Spleen (tissue), 11 donors: ENCODE data around the gene PKHD1. TPM values are rescaled to one million over a fixed set of nuclear protein-coding genes. Genes with fewer than 3 reads are reported as not detected.

Experiments
- DNase-seq: peaks from one replicate; pipeline ENCODE4 v3.0.0-alpha.2; 2020
- H3K27ac ChIP-seq, 8 donors: fragments of 200-600 bp; sonication (generic) in 7 of 8; 1 replicate in 4 of 8; 2 replicates in 4 of 8; pipeline versions ENCODE4 v1.5.0 to v1.8.0; 2016 to 2021; ENCODE audit warnings: inconsistent platforms in 4 of 8, mild to moderate bottlenecking in 4 of 8, moderate library complexity in 1 of 8
- H3K27me3 ChIP-seq, 7 donors: fragments of 200-600 bp; sonication (generic) in 6 of 7; replicated peaks in 1 of 7; 1 replicate in 4 of 7; 2 replicates in 3 of 7; pipeline versions ENCODE4 v1.5.0 to v1.8.0; 2016 to 2021; ENCODE audit warnings: inconsistent platforms in 3 of 7, mild to moderate bottlenecking in 1 of 7
- H3K36me3 ChIP-seq, 6 donors: fragments of 200-600 bp; sonication (generic) in 5 of 6; 1 replicate in 4 of 6; 2 replicates in 2 of 6; pipeline versions ENCODE4 v1.5.0 to v1.8.0; 2016 to 2021; ENCODE audit warnings: inconsistent platforms in 2 of 6
- H3K4me1 ChIP-seq, 6 donors: fragments of 200-600 bp; sonication (generic) in 5 of 6; 1 replicate in 3 of 6; 2 replicates in 3 of 6; pipeline versions ENCODE4 v1.5.0 to v1.8.0; 2016 to 2021; ENCODE audit warnings: inconsistent platforms in 3 of 6
- H3K4me3 ChIP-seq, 8 donors: fragments of 200-600 bp; sonication (generic) in 7 of 8; 1 replicate in 4 of 8; 2 replicates in 4 of 8; pipeline versions ENCODE4 v1.5.0 to v1.8.0; 2016 to 2021; ENCODE audit warnings: inconsistent platforms in 4 of 8, mild to moderate bottlenecking in 4 of 8, moderate library complexity in 2 of 8
- H3K9me3 ChIP-seq, 8 donors: fragments of 200-600 bp; sonication (generic) in 7 of 8; 1 replicate in 4 of 8; 2 replicates in 4 of 8; pipeline versions ENCODE4 v1.5.0 to v1.8.0; 2016 to 2021; ENCODE audit warnings: inconsistent platforms in 4 of 8
- CTCF ChIP-seq, 11 experiments: fragments of 200-600 bp in 7 of 11; fragments of 450-650 bp in 4 of 11; sonication (generic) in 4 of 11; IDR thresholded peaks in 8 of 11; conservative IDR thresholded peaks in 3 of 11; 1 replicate in 7 of 11; 2 replicates in 4 of 11; pipeline versions ENCODE4 v1.4.0 to v1.8.0; 2016 to 2021; ENCODE audit warnings: antibody characterized with exemption in 11 of 11, inconsistent platforms in 4 of 11, mild to moderate bottlenecking in 1 of 11
- POLR2A ChIP-seq, 3 donors: fragments of 450-650 bp; IDR thresholded peaks; one replicate each; pipeline ENCODE4 v1.5.1; 2017; ENCODE audit warnings: antibody characterized with exemption in 3 of 3, mild to moderate bottlenecking in 1 of 3
- POLR2AphosphoS5 ChIP-seq, 3 donors: sonication (generic); formaldehyde crosslinking; IDR thresholded peaks; one replicate each; pipeline ENCODE4 v1.5.1; 2017; ENCODE audit warnings: antibody characterized with exemption in 3 of 3
- WGBS, 5 donors: extraction: QIAGEN DNeasy Blood & Tissue Kit in 3 of 5; methylation state at CpG; one replicate each; pipeline versions ENCODE4 v1.1.5 to v1.1.7; 2013 to 2018; 5-methylcytosine and 5-hydroxymethylcytosine counted together
- intact Hi-C: fragments of 100-400 bp; cut with DNase I; formaldehyde crosslinking; loops from one replicate; pipeline ENCODE4 v1.15.0; 2023; ENCODE audit warnings: low total_unique reads
- polyA plus RNA-seq, 3 donors: library from polyadenylated mRNA; stranded (reverse); fragments of 200-250 nt; gene quantifications; one replicate each; pipeline ENCODE4 v1.2.1, GENCODE V29; 2013
- total RNA-seq, 7 donors: library from RNA; depleted of rRNA in 3 of 7; stranded (reverse); fragments of >200 nt in 3 of 7; fragmentation: NEBNext Ultra II Directional in 4 of 7; extraction: Animal tissue kit (Norgen Biotek cat#: 25700) in 4 of 7; gene quantifications; one replicate each; pipeline versions ENCODE4 v1.1.0 to v1.2.1, GENCODE V29; 2016 to 2021
- donor health status: healthy with polysubstance abuse.
- donor health status: DM: no; HTN: no; CAD: no; lungs with moderate emphysema.
- donor health status: DM: no; HTN: no; CAD: no.
- donor health status: Bipolar disorder and iron deficiency.
- donor health status: healthy.
- donor health status: DM: no; HTN: no; CAD: no.
- donor health status: DM: yes; HTN: yes; CAD: no.

The PKHD1 gene
- total and polyA plus RNA-seq, 10 donors: not detected

- Histone ChIP-seq H3K4me3 (no peak overlapping the region), H3K27ac (no peak overlapping the region), H3K36me3 (no peaks in the 10 kb centered on the region), H3K27me3 (no peaks in the 10 kb centered on the region), H3K9me3 (no peaks in the 10 kb centered on the region), H3K4me1 (no peaks in the 10 kb centered on the region)
- TF ChIP-seq POLR2AphosphoS5 (IDR thresholded peaks at IDR 0.05) (no peak), POLR2A (IDR thresholded peaks at IDR 0.05) (no peak), CTCF (IDR thresholded peaks at IDR 0.05 in 8 of 11, conservative IDR thresholded peaks at IDR 0.05 in 3 of 11) (no peak)
- no peak for DNase-seq
- intact Hi-C loops: no loop called here
Observed at GRCh38 chr6:52041134-52041533, 46.3 kb downstream of the PKHD1 start.

- no peaks in the 10 kb centered on the region for H3K4me1 ChIP-seq
- H3K4me3 ChIP-seq: no peak overlapping the region
- peaks cover 0 to 10% (median 0%) of the 10 kb centered on the region in 7 donors for H3K27me3 ChIP-seq
- peaks cover 0 to 5% (median 1%) of the 10 kb centered on the region in 8 donors for H3K9me3 ChIP-seq
- H3K27ac ChIP-seq: no peak overlapping the region
- WGBS, 5 donors: 40 to 50% (median 42%) methylated on average over 2 of the region's 2 CpGs
- intact Hi-C loops: loop anchor here (10.0 kb wide), 2 partner anchors 173 to 1213 kb away; partner anchors contain the start of gene TFAP2B
- TF ChIP-seq POLR2A (IDR thresholded peaks at IDR 0.05) (no peak), CTCF (IDR thresholded peaks at IDR 0.05 in 8 of 11, conservative IDR thresholded peaks at IDR 0.05 in 3 of 11) (no peak)
- no peaks in the 10 kb centered on the region for H3K36me3 ChIP-seq
- DNase-seq: no peak
Observed at GRCh38 chr6:52027699-52028098, 59.7 kb downstream of the PKHD1 start.

GRCh38 chr6:52024451-52025068, 62.9 kb downstream of the PKHD1 start:
- H3K4me3 ChIP-seq: no peak overlapping the region
- H3K27ac ChIP-seq: no peak overlapping the region
- intact Hi-C loops: loop anchor here (10.0 kb wide), 2 partner anchors 170 to 1210 kb away; partner anchors contain the start of gene TFAP2B
- 79 to 91% (median 87%) methylated on average over 12 of the region's 12 CpGs for WGBS, 5 donors
- no peaks in the 10 kb centered on the region for H3K4me1 ChIP-seq
- peaks cover 0 to 10% (median 0%) of the 10 kb centered on the region in 7 donors for H3K27me3 ChIP-seq
- DNase-seq: no peak
- TF ChIP-seq POLR2AphosphoS5 (IDR thresholded peaks at IDR 0.05) (no peak), CTCF (IDR thresholded peaks at IDR 0.05 in 8 of 11, conservative IDR thresholded peaks at IDR 0.05 in 3 of 11) (no peak), POLR2A (IDR thresholded peaks at IDR 0.05) (no peak)
- H3K36me3 ChIP-seq: no peaks in the 10 kb centered on the region
- no peaks in the 10 kb centered on the region for H3K9me3 ChIP-seq

- Histone ChIP-seq H3K4me1 (no peaks in the 10 kb centered on the region), H3K4me3 (no peak overlapping the region), H3K36me3 (no peaks in the 10 kb centered on the region), H3K27ac (no peak overlapping the region), H3K9me3 (no peaks in the 10 kb centered on the region), H3K27me3 (peaks cover 0 to 10% (median 0%) of the 10 kb centered on the region in 7 donors)
- intact Hi-C loops: loop anchor here (10.0 kb wide), 2 partner anchors 168 to 1208 kb away; partner anchors contain the start of gene TFAP2B
- 71 to 82% (median 76%) methylated on average over 3 of the region's 3 CpGs for WGBS, 5 donors
- DNase-seq: no peak
- TF ChIP-seq POLR2A (IDR thresholded peaks at IDR 0.05): no peak
Observed at GRCh38 chr6:52022675-52023074, 64.7 kb downstream of the PKHD1 start.
